ENCODE measurements around the gene ATP9A.

GRCh38 chr20:51666126-51666525 lies 102.1 kb downstream of the ATP9A start:
- TF ChIP-seq CTCF (conservative IDR thresholded peaks at IDR 0.05) (no peak), EZH2 (IDR thresholded peaks at IDR 0.05; ENCODE audit: low read depth) (no peak)
